OCI-LY3 (cell line): ENCODE data around the gene SCGB1A1.

Experiments
- CTCF ChIP-seq: fragments of 200-600, 300-600 bp; sonication (generic); IDR thresholded peaks from 2 replicates; pipeline ENCODE4 v1.5.1; 2014; ENCODE audit warnings: antibody characterized with exemption, low read length, low read depth
- EZH2phosphoT487 ChIP-seq: fragments of 200-600 bp; shearing (Covaris generic); IDR thresholded peaks from 2 replicates; pipeline ENCODE4 v1.6.1; 2018; ENCODE audit warnings: antibody characterized with exemption, mixed run types, low read depth

- TF ChIP-seq CTCF (no peak), EZH2phosphoT487 (no peak)
Measured at GRCh38 chr11:62406034-62406433, 12.8 kb upstream of the SCGB1A1 start.
